Measurements from ENCODE around the gene RND3. TPM values are rescaled to one million over a fixed set of nuclear protein-coding genes. Genes with fewer than 3 reads are reported as not detected.

Gene RND3
- total and polyA plus RNA-seq, 12 donors, result 15.4 to 74.3 (median 35.6) TPM

DNA sequence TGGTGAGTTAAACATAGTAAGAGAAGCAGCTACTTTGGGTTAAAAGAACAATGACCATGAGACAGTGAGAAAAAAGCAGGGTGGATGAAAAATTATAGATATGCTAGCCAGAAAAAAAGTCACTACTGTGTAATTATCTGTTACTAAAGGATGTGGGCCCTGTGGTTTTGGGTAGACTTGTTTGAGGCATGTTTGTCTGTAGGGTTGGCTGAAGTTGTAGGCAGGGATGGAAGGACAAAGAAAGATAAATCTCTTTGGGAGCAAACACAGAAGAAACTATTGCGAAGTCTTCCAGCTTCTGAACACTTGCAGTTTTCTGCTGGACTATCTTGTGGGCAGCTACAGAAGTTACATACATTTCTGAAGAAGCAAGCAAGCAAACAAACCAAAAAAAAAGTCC is 28.2 kb downstream of the RND3 start:
- no peak for ATAC-seq
- WGBS, 2 donors, result 97 to 98% methylated on average over 1 of the region's 1 CpG
- H3K27ac ChIP-seq, result no peak overlapping the region
- no peaks in the 10 kb centered on the region for H3K9me3 ChIP-seq
- H3K4me1 ChIP-seq, result peaks cover 0 to 4% (median 0%) of the 10 kb centered on the region in 9 donors
- intact Hi-C loops (cut with DNase I), result no loop called here
- no peak overlapping the region for H3K4me3 ChIP-seq
- TF ChIP-seq, protein P1, sequence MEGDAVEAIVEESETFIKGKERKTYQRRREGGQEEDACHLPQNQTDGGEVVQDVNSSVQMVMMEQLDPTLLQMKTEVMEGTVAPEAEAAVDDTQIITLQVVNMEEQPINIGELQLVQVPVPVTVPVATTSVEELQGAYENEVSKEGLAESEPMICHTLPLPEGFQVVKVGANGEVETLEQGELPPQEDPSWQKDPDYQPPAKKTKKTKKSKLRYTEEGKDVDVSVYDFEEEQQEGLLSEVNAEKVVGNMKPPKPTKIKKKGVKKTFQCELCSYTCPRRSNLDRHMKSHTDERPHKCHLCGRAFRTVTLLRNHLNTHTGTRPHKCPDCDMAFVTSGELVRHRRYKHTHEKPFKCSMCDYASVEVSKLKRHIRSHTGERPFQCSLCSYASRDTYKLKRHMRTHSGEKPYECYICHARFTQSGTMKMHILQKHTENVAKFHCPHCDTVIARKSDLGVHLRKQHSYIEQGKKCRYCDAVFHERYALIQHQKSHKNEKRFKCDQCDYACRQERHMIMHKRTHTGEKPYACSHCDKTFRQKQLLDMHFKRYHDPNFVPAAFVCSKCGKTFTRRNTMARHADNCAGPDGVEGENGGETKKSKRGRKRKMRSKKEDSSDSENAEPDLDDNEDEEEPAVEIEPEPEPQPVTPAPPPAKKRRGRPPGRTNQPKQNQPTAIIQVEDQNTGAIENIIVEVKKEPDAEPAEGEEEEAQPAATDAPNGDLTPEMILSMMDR (IDR thresholded peaks at IDR 0.05), result no peak
- H3K36me3 ChIP-seq, result no peaks in the 10 kb centered on the region
- H3K27me3 ChIP-seq, result no peaks in the 10 kb centered on the region
- no peak for DNase-seq

DNA sequence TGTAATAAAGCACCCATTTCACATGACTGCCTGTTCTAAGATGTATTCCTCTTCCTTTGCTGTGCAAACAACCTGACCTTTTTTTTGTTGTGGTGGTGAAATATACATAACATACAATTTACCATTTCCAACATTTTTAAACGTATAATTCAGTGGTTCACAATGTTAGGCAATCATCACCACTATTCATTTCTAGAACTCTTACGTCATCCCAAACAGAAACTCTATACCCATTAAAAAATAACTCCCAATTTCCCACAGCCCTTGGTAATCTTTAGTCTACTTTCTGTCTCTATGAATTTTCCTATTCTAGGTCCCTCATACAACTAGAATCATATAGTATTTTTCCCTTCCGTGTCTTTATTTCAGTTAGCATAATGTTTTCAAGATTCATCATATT is 36.7 kb downstream of the RND3 start:
- ATAC-seq, result no peak
- no peaks in the 10 kb centered on the region for H3K27me3 ChIP-seq
- H3K9me3 ChIP-seq, result peaks cover 0 to 5% (median 0%) of the 10 kb centered on the region in 11 donors
- TF ChIP-seq, protein P1 (IDR thresholded peaks at IDR 0.05), result no peak
- no peak overlapping the region for H3K27ac ChIP-seq
- no peak for DNase-seq
- intact Hi-C loops (cut with DNase I), result no loop called here
- no peaks in the 10 kb centered on the region for H3K4me1 ChIP-seq
- 88 to 92% methylated on average over 3 of the region's 3 CpGs for WGBS, 2 donors
- H3K4me3 ChIP-seq, result no peak overlapping the region
- no peaks in the 10 kb centered on the region for H3K36me3 ChIP-seq

DNA sequence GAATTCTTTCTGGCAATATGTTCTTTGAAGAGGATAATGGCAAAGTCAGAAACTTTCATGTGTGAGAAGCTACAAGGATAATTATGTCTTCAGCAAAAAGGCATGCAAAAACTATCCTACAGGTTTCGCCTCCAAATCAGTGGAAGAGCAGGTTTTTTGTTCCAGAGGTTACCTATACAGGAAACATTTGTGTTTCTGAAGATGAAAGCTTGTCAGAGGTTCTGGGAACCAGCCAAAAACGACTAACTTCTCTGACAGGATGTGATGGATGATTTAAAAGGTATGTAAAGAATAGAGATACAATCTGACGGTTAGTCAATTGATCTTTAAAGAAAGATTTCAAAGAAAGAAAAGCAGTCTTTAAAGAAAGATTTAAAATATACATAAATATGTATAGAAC is 37.6 kb downstream of the RND3 start:
- TF ChIP-seq, protein P1 (IDR thresholded peaks at IDR 0.05), result no peak

DNA sequence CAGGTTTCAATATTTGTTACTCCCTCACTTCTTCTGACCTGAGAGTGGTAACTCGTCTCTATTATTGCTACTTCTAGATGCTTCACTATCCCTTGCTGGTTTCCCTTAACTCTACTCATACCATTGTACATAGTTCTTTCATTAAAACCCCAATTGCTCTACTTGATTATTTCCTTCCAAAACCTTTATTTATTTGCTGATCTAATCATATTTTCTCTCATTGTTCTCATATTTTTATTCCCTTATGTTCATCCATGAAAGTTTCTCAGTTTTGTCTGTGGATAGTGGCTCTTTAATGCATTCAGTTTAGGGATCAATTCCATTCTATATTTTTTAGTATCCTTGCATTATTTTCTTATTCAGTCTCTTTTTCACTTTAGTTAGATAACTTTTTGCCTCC is 42.1 kb downstream of the RND3 start:
- H3K27me3 ChIP-seq, result no peaks in the 10 kb centered on the region
- WGBS, 2 donors, result 78 to 88% methylated on average over 1 of the region's 1 CpG
- no peaks in the 10 kb centered on the region for H3K4me1 ChIP-seq
- DNase-seq (no peak), ATAC-seq (no peak)
- H3K27ac ChIP-seq, result no peak overlapping the region
- H3K4me3 ChIP-seq, result no peak overlapping the region
- intact Hi-C loops (cut with DNase I), result no loop called here
- no peaks in the 10 kb centered on the region for H3K36me3 ChIP-seq
- TF ChIP-seq, protein P1 (IDR thresholded peaks at IDR 0.05), result no peak
- no peaks in the 10 kb centered on the region for H3K9me3 ChIP-seq

More for the DNA sequence above, 37.6 kb downstream of the RND3 start:
- Histone ChIP-seq H3K9me3 (peaks cover 0 to 5% (median 0%) of the 10 kb centered on the region in 11 donors), H3K27ac (no peak overlapping the region), H3K4me1 (no peaks in the 10 kb centered on the region), H3K27me3 (no peaks in the 10 kb centered on the region), H3K4me3 (no peak overlapping the region), H3K36me3 (no peaks in the 10 kb centered on the region)
- intact Hi-C loops (cut with DNase I), result no loop called here
- 43 to 46% methylated on average over 3 of the region's 3 CpGs for WGBS, 2 donors
- no peak for ATAC-seq
- DNase-seq, result no peak

All from heart right ventricle (tissue), 16 donors.